PFSK-1 (cell line): Measurements from ENCODE around the gene MS4A5.

Source experiments
- FOXP2 ChIP-seq: optimal IDR thresholded peaks from 2 replicates; pipeline ENCODE3; 2011; ENCODE audit warnings: borderline replicate concordance, control low read depth, inconsistent platforms; ENCODE audit not compliant: insufficient read depth; ENCODE audit errors: extremely low read length, extremely low read depth
- POLR2AphosphoS5 ChIP-seq: IDR thresholded peaks from 2 replicates; pipeline ENCODE4 v1.6.1; 2012; ENCODE audit warnings: low read depth, mild to moderate bottlenecking, control low read depth, low read length, moderate library complexity
- SIN3A ChIP-seq: IDR thresholded peaks from 2 replicates; pipeline ENCODE4 v1.6.1; 2012; ENCODE audit warnings: mild to moderate bottlenecking, low read length, moderate library complexity, borderline replicate concordance; ENCODE audit not compliant: insufficient read depth
- TAF1 ChIP-seq: IDR thresholded peaks from 2 replicates; pipeline ENCODE4 v1.6.1; 2012; ENCODE audit warnings: low read length, control low read depth, borderline replicate concordance; ENCODE audit not compliant: insufficient read depth
- TF ChIP-seq, protein P1 (sequence below), 2 experiments: IDR thresholded peaks; 2 replicates each; pipeline versions ENCODE4 v1.6.1 to v1.8.0; 2011 to 2012; ENCODE audit warnings: low read depth in 2 of 2, low read length in 2 of 2, control low read depth in 1 of 2, inconsistent platforms in 1 of 2, mild to moderate bottlenecking in 1 of 2, moderate library complexity in 1 of 2; ENCODE audit not compliant: insufficient read depth in 1 of 2

The MS4A5 gene

DNA sequence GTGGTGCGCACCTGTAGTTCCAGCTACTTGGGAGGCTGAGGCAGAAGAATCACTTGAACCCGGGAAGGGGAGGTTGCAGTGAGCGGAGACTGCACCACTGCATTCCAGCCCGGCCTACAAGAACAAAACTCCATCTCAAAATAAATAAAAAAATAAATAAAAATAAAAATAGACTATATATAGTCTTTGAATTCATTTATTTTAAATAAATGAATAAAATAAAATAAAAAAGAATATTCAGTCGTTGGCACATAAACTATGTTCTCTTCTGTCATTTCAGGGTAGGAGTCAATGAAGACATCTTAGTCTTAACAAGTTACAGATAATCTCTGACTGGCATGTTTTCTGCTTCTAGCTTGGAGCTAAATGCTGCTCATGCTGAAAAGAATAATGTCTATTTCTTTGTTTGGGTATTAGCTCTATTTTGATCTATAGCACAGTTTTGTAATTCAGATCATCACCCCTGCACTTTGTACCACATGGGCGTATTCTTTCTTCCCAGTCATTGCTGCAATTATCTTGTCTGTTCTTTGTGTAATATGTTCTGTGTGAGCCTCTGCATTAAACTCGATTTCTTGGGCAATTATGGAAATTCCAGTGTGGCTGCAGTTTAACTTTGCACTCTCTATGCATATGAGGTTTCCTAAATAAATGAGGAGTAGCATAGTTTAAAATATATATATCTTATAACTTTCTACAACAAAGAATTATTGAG is 34.5 kb upstream of the MS4A5 start:
- TF ChIP-seq TAF1, result no peak
- TF ChIP-seq SIN3A, result no peak
- TF ChIP-seq FOXP2, result no peak

DNA sequence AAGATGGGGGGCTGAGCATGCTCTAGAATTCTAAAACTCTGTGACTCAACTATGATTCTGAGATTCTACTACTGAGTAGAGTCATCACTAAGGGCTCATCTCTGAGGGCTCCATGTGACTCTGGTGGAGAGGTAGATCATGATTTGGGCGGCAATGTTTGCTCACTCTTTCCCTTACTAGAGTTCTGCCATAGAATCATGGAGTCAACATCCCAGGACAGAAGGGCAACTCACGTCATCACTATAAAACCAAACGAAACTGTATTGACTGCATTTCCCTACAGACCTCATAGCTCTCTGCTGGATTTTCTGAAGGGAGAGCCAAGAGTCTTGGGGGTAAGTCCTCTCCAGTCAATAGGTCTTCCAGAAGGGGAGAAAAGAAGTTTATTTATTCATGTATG is 33.0 kb upstream of the MS4A5 start, which contains the start of gene MS4A14:
Gene MS4A14, plus strand, starts transcription at position 78 of the 400 bp plus-strand sequence. Its CDS starts 120 bp downstream, at position 198.
- no peak for TF ChIP-seq FOXP2

DNA sequence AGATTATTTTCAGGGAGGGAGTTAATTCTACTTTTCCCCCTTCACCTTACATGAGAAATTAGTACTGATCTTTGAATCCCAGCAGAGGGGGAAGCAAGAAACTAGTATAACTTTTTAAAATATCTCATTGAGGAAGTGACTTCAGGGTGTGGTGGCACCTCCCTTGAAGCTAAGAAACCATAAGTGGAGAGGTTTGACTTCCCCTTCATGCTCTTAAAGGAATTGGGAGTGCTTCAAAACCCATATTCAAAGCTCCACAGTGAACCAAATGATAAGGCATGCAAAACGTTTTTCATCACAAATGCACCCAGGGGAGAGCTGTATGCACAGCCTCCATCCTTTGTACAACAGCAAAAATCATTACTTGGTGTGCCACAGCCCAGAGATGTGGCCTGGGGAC is 32.6 kb upstream of the MS4A5 start:
- TF ChIP-seq SIN3A (no peak), FOXP2 (no peak), TAF1 (no peak), POLR2AphosphoS5 (no peak)
- TF ChIP-seq, protein P1, sequence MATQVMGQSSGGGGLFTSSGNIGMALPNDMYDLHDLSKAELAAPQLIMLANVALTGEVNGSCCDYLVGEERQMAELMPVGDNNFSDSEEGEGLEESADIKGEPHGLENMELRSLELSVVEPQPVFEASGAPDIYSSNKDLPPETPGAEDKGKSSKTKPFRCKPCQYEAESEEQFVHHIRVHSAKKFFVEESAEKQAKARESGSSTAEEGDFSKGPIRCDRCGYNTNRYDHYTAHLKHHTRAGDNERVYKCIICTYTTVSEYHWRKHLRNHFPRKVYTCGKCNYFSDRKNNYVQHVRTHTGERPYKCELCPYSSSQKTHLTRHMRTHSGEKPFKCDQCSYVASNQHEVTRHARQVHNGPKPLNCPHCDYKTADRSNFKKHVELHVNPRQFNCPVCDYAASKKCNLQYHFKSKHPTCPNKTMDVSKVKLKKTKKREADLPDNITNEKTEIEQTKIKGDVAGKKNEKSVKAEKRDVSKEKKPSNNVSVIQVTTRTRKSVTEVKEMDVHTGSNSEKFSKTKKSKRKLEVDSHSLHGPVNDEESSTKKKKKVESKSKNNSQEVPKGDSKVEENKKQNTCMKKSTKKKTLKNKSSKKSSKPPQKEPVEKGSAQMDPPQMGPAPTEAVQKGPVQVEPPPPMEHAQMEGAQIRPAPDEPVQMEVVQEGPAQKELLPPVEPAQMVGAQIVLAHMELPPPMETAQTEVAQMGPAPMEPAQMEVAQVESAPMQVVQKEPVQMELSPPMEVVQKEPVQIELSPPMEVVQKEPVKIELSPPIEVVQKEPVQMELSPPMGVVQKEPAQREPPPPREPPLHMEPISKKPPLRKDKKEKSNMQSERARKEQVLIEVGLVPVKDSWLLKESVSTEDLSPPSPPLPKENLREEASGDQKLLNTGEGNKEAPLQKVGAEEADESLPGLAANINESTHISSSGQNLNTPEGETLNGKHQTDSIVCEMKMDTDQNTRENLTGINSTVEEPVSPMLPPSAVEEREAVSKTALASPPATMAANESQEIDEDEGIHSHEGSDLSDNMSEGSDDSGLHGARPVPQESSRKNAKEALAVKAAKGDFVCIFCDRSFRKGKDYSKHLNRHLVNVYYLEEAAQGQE (IDR thresholded peaks at IDR 0.05; ENCODE audit: insufficient read depth in 1 of 2, low read depth in 2 of 2, low read length in 2 of 2), result no peak

DNA sequence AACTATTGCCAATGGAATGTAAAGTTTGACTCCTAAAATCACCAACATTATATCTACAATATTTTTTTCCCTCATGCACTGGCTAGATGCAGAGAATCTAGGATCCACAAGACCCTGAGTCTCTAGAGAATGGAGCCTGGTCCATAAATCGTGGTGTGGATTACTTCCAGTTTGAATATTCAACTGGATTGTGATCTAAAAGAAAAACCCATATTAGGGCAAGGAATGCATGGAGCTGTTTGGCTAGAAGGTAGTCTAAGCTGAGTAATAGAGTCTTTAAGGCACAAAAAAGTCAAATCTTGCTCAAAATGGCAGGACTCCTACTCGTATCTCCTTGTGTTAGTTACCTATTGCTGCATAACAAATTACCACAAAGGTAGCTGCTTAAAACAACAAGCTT is 9.4 kb upstream of the MS4A5 start:
- TF ChIP-seq FOXP2 (no peak), SIN3A (no peak), POLR2AphosphoS5 (no peak), TAF1 (no peak)
- TF ChIP-seq, protein P1 (IDR thresholded peaks at IDR 0.05; ENCODE audit: insufficient read depth in 1 of 2, low read depth in 2 of 2, low read length in 2 of 2), result no peak

DNA sequence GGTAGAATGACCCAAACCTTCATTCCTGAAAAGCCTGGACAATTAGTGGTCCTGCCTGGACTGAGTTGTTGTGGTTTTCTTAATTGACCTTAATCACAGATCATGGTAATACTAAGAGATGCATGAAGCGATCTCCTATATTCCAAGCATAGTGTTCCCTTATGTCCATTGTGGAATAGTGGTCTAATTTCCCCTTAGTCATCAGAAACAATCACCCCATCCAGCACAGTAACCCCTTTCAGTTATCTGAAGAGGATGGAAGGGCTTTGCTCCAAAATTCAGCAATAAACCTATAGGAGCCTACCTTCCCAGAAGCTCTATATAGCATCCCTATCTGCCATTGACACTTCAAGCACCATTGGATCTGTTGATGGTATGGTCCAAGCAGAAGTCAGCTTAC is 6.8 kb upstream of the MS4A5 start:
- no peak for TF ChIP-seq POLR2AphosphoS5
- no peak for TF ChIP-seq TAF1
- TF ChIP-seq FOXP2, result no peak
- TF ChIP-seq, protein P1 (IDR thresholded peaks at IDR 0.05; ENCODE audit: insufficient read depth in 1 of 2, low read depth in 2 of 2, low read length in 2 of 2), result no peak
- no peak for TF ChIP-seq SIN3A

DNA sequence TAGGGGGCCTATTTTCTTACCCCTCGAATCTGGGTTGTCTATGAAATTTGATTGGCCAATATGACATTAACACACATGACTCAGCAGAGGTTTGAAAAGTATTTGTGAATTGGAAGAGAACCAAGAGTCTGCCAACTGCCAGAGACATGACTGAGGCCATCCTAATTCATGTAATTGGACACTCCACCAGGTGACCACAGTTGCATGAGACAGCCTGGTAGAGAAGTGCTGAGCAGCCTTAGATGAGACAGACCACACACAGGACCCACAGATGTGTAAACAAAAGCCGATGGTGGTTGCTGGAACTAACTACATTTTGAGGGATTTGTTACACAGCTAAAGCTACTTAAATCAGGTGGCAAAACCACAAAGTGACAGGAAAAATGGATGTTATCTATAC is 855 bp upstream of the MS4A5 start:
- TF ChIP-seq SIN3A, result no peak
- no peak for TF ChIP-seq FOXP2
- TF ChIP-seq POLR2AphosphoS5, result no peak
- no peak for TF ChIP-seq TAF1
- TF ChIP-seq, protein P1 (IDR thresholded peaks at IDR 0.05; ENCODE audit: insufficient read depth in 1 of 2, low read depth in 2 of 2, low read length in 2 of 2), result no peak
